C4-2B (cell line): ENCODE measurements around the gene CYP27A1.

Experiments used
- CTCF ChIP-seq: fragments of 450-650 bp; conservative IDR thresholded peaks from 2 replicates; pipeline ENCODE4 v1.5.1; 2017; ENCODE audit warnings: mild to moderate bottlenecking
- ZFX ChIP-seq: fragments of 450-650 bp; IDR thresholded peaks from 2 replicates; pipeline ENCODE4 v1.6.1; 2017

GRCh38 chr2:218802386-218802994 is 20.5 kb downstream of the CYP27A1 start:
- TF ChIP-seq CTCF (no peak), ZFX (no peak)
